Common myeloid progenitor, CD34-positive (primary cell): Measurements from ENCODE around the gene STARD9.
"Not testable (repeated sequence)": the region's sequence is repeated elsewhere in the genome, so short reads cannot be mapped to it uniquely, and the experiment has no call there.

ENCODE experiments used
- CTCF ChIA-PET: fragments of 350-600 bp; sonication (Branson Sonifier 250); formaldehyde crosslinking; loops from one replicate; lab custom pipeline; 2021; ENCODE audit warnings: antibody characterized with exemption; lab: Charles Lee
- POLR2A ChIA-PET: fragments of 350-600 bp; sonication (Branson Sonifier 250); formaldehyde crosslinking; loops from one replicate; lab custom pipeline; 2021; ENCODE audit warnings: antibody characterized with exemption; lab: Charles Lee
- DNase-seq, 3 donors: peaks; one replicate each; pipeline versions ENCODE4 v3.0.0 to v3.0.0-alpha.2; 2013
- H3K27ac ChIP-seq, 2 experiments: 1 replicate in 1 of 2; 2 replicates in 1 of 2; pipeline ENCODE4 v1.7.0; 2013; ENCODE audit warnings: inconsistent platforms in 2 of 2, low read length in 2 of 2, mild to moderate bottlenecking in 2 of 2, low read depth in 1 of 2, moderate library complexity in 1 of 2; ENCODE audit not compliant: severe bottlenecking in 2 of 2, insufficient read depth in 1 of 2, poor library complexity in 1 of 2
- H3K27me3 ChIP-seq, 5 experiments: replicated peaks in 2 of 5; 1 replicate in 3 of 5; 2 replicates in 2 of 5; pipeline versions ENCODE4 v1.6.1 to v1.7.0; 2013; ENCODE audit warnings: low read length in 4 of 5, mild to moderate bottlenecking in 2 of 5, moderate library complexity in 2 of 5, inconsistent platforms in 1 of 5; ENCODE audit not compliant: insufficient read depth in 5 of 5, control insufficient read depth in 4 of 5
- H3K36me3 ChIP-seq, 4 experiments: 1 replicate in 2 of 4; 2 replicates in 2 of 4; pipeline versions ENCODE4 v1.6.1 to v1.7.0; 2013; ENCODE audit warnings: low read length in 3 of 4, control low read depth in 1 of 4, mild to moderate bottlenecking in 1 of 4; ENCODE audit not compliant: control insufficient read depth in 4 of 4, insufficient read depth in 4 of 4
- H3K4me1 ChIP-seq, 4 experiments: 1 replicate in 3 of 4; 2 replicates in 1 of 4; pipeline versions ENCODE4 v1.6.1 to v1.7.1; 2013; ENCODE audit warnings: low read length in 3 of 4, mild to moderate bottlenecking in 3 of 4, control low read depth in 1 of 4, inconsistent platforms in 1 of 4, moderate library complexity in 1 of 4; ENCODE audit not compliant: control insufficient read depth in 4 of 4, insufficient read depth in 4 of 4; ENCODE audit errors: control extremely low read depth in 1 of 4
- H3K4me3 ChIP-seq, 7 experiments: 1 replicate in 4 of 7; 2 replicates in 3 of 7; pipeline versions ENCODE4 v1.5.1 to v1.7.0; 2013; ENCODE audit warnings: mild to moderate bottlenecking in 7 of 7, low read length in 6 of 7, moderate library complexity in 6 of 7, inconsistent platforms in 2 of 7, low read depth in 2 of 7, control low read depth in 1 of 7; ENCODE audit not compliant: insufficient read depth in 4 of 7, control insufficient read depth in 1 of 7; ENCODE audit errors: extremely low read depth in 1 of 7
- H3K9me3 ChIP-seq, 5 experiments: 1 replicate in 4 of 5; 2 replicates in 1 of 5; pipeline versions ENCODE4 v1.6.1 to v1.7.1; 2013; ENCODE audit warnings: low read length in 4 of 5, mild to moderate bottlenecking in 2 of 5, inconsistent platforms in 1 of 5, low read depth in 1 of 5, moderate library complexity in 1 of 5; ENCODE audit not compliant: control insufficient read depth in 4 of 5, insufficient read depth in 2 of 5; ENCODE audit errors: control extremely low read depth in 1 of 5
- WGBS: methylation state at CpG from one replicate; pipeline ENCODE4 v1.1.5; 2013; ENCODE audit not compliant: insufficient coverage; 5-methylcytosine and 5-hydroxymethylcytosine counted together

Gene STARD9

DNA sequence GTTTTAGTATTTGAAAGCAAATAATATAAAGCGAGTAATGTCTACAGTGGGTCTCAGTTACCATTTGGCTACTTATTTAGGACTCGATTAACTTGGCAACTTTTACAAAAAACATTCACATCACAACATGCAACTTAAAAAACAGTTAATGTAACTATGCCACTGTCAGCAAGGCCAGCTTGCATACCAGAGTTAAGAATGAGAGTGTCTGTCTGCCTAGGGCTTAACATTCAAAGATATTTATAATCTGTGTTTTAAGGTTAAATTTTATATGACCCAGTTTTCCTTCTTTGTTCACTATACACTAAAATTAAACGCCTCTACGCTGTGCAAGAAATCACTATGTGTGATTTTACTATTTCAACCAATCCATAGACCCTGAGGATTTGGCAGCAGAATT is 166.7 kb downstream of the STARD9 start:
- H3K4me3 ChIP-seq = no peak overlapping the region
- H3K9me3 ChIP-seq = no peaks in the 10 kb centered on the region
- WGBS = 100% methylated on average over 2 of the region's 4 CpGs
- peaks cover 0 to 40% (median 9%) of the 10 kb centered on the region in 4 experiments for H3K36me3 ChIP-seq
- no peak for DNase-seq
- no peak overlapping the region for H3K27ac ChIP-seq
- H3K4me1 ChIP-seq = peaks cover 0 to 7% (median 5%) of the 10 kb centered on the region in 4 experiments
- no peaks in the 10 kb centered on the region for H3K27me3 ChIP-seq
- ChIA-PET CTCF (no interaction called here), POLR2A (no interaction called here)

DNA sequence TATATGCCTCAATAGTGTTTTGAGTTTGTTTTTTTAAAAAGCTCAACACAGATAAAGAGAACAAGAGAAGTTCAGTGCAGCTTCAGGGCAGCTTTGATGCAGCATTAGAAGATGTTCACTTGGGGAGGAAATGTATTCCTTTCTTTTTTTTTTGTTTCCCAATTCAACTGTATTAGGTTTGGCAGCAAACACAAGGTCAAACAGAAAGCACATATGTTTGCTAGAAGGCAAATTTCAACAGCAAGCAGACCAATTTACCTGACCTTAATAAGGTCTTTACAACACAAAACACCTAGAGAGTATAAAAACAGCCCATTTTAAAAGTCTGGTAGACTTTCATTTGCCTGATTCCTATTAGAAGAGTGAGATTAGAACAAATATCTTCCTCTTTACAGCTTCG is 168.8 kb downstream of the STARD9 start:
- Histone ChIP-seq H3K9me3 (no peaks in the 10 kb centered on the region), H3K4me1 (no peaks in the 10 kb centered on the region), H3K4me3 (no peak overlapping the region), H3K27me3 (no peaks in the 10 kb centered on the region), H3K36me3 (peaks cover 0 to 40% (median 10%) of the 10 kb centered on the region in 4 experiments), H3K27ac (no peak overlapping the region)
- ChIA-PET CTCF (no interaction called here), POLR2A (no interaction called here)
- no peak for DNase-seq
- no CpG with 5 or more reads among the region's 1 CpG for WGBS

- ChIA-PET CTCF (no interaction called here), POLR2A (interaction anchor here (0.7 kb wide), 1 partner anchor 597 kb away, joined by 4 read pairs; no protein-coding TSS in a partner anchor)
- Histone ChIP-seq H3K36me3 (peaks cover 12 to 60% (median 32%) of the 10 kb centered on the region in 4 experiments), H3K27ac (no peak overlapping the region), H3K9me3 (peaks cover 0 to 15% (median 5%) of the 10 kb centered on the region in 5 experiments), H3K4me1 (no peaks in the 10 kb centered on the region), H3K4me3 (no peak overlapping the region), H3K27me3 (no peaks in the 10 kb centered on the region)
- WGBS = 100% methylated on average over 1 of the region's 1 CpG
- DNase-seq = no peak
These were observed 173.9 kb downstream of the STARD9 start for GRCh38 chr15:42749266-42749665.

GRCh38 chr15:42750306-42750705 is 174.9 kb downstream of the STARD9 start:
- CTCF ChIA-PET = no interaction called here

DNA sequence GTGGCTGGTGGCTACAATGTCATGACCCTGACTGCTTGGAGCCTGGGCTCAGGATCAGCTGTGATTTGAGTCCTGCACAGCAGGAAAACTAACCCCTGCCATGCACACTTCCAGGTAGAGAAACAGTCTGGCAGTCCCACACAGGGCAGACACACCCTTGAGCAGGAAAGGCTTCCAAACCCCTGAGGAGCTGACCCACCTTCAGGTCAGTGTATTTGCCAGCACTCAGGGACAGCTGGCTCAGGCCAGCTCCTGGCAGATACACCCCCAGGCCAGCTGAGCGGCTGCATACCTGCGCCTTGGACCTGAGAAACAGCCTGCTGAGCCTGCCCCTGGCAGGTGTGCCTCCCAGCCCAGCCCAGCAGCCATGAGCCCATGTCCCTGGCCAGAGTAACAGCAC is 183.7 kb downstream of the STARD9 start:
- ChIA-PET POLR2A (no interaction called here), CTCF (interaction anchor here (1.0 kb wide), 1 partner anchor 38 kb away, joined by 3 read pairs; no protein-coding TSS in a partner anchor)
- Histone ChIP-seq H3K9me3 (peaks cover 2 to 25% (median 7%) of the 10 kb centered on the region in 5 experiments), H3K4me1 (no peaks in the 10 kb centered on the region), H3K36me3 (peaks cover 0 to 25% (median 6%) of the 10 kb centered on the region in 4 experiments), H3K4me3 (no peak overlapping the region), H3K27ac (no peak overlapping the region), H3K27me3 (no peaks in the 10 kb centered on the region)
- DNase-seq = no peak
- 100% methylated on average over 2 of the region's 2 CpGs for WGBS

More at GRCh38 chr15:42750306-42750705, 174.9 kb downstream of the STARD9 start:
- H3K27ac ChIP-seq = no peak overlapping the region
- peaks cover 12 to 51% (median 32%) of the 10 kb centered on the region in 4 experiments for H3K36me3 ChIP-seq
- peaks cover 0 to 15% (median 5%) of the 10 kb centered on the region in 5 experiments for H3K9me3 ChIP-seq
- no peaks in the 10 kb centered on the region for H3K27me3 ChIP-seq
- no peak for DNase-seq
- POLR2A ChIA-PET = no interaction called here
- H3K4me3 ChIP-seq = no peak overlapping the region
- WGBS = no CpG with 5 or more reads among the region's 2 CpGs
- H3K4me1 ChIP-seq = no peaks in the 10 kb centered on the region

DNA sequence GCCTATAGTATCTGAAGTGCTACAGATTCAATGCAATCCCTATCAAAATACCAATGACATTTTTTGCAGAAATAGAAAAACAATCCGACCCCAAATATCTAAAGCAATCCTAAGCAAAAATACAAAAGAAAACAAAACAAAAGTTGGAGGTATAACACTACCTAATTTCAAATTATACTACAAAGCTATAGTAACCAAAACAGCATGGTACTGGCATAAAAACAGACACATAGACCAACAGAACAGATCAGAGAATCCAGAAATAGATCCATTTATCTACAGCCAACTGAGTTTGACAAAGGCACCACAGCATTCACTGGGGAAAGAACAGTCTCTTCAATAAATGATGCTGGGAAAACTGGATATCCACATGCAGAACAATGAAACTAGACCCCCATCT is 185.4 kb downstream of the STARD9 start:
- H3K36me3 ChIP-seq = peaks cover 0 to 32% (median 8%) of the 10 kb centered on the region in 4 experiments
- WGBS = no CpG with 5 or more reads among the region's 1 CpG
- POLR2A ChIA-PET = no interaction called here
- H3K4me3 ChIP-seq = no peak overlapping the region
- H3K9me3 ChIP-seq = peaks cover 2 to 29% (median 7%) of the 10 kb centered on the region in 5 experiments
- no peak overlapping the region for H3K27ac ChIP-seq
- DNase-seq = no peak
- H3K27me3 ChIP-seq = no peaks in the 10 kb centered on the region
- H3K4me1 ChIP-seq = no peaks in the 10 kb centered on the region
- CTCF ChIA-PET = no interaction called here

- peak in 1 of 3 donors; percentile 10 for DNase-seq
- Histone ChIP-seq H3K36me3 (peaks cover 0 to 32% (median 8%) of the 10 kb centered on the region in 4 experiments), H3K9me3 (peaks cover 2 to 29% (median 7%) of the 10 kb centered on the region in 5 experiments)
- H3K27me3 ChIP-seq, H3K27ac ChIP-seq, H3K4me3 ChIP-seq, POLR2A ChIA-PET, CTCF ChIA-PET, H3K4me1 ChIP-seq: not testable (repeated sequence)
- WGBS = no CpG with 5 or more reads among the region's 2 CpGs
These were observed 186.4 kb downstream of the STARD9 start for GRCh38 chr15:42761813-42762212.
